ENCODE data around the gene IGF2. TPM values are rescaled to one million over a fixed set of nuclear protein-coding genes. Genes with fewer than 3 reads are reported as not detected.

IGF2 gene
- total and polyA plus RNA-seq, 2 donors (not counting 3 experiments of a cell fraction or from before 2014, with no cell fraction given) = 5.7 to 21.0 TPM

- Histone ChIP-seq H3K27me3 (ENCODE audit: control insufficient read depth in 2 of 2, insufficient read depth in 2 of 2, low read length in 2 of 2) (no peaks in the 10 kb centered on the region), H3K36me3 (ENCODE audit: control insufficient read depth in 2 of 2, extremely low read depth in 1 of 2, insufficient read depth in 2 of 2, low read length in 2 of 2) (no peaks in the 10 kb centered on the region), H3K4me2 (ENCODE audit: insufficient read depth, low read length) (no peak overlapping the region), H3K9me3 (replicated peaks; ENCODE audit: control insufficient read depth, insufficient read depth, low read length) (no peaks in the 10 kb centered on the region), H4K20me1 (replicated peaks; ENCODE audit: control insufficient read depth, extremely low read depth, insufficient read depth, low read length) (no peaks in the 10 kb centered on the region), H3K4me3 (replicated peaks in 1 of 3; ENCODE audit: insufficient read depth in 1 of 3, low read depth in 1 of 3, low read length in 3 of 3) (no peak overlapping the region), H3K9me1 (replicated peaks; ENCODE audit: control insufficient read depth, extremely low read depth, insufficient read depth, low read length) (no peaks in the 10 kb centered on the region), H2AFZ (ENCODE audit: low read depth, low read length) (no peak overlapping the region), H3K79me2 (ENCODE audit: control insufficient read depth, insufficient read depth, low read length) (no peaks in the 10 kb centered on the region), H3K27ac (ENCODE audit: insufficient read depth, low read depth, low read length) (no peak overlapping the region), H3K9ac (replicated peaks; ENCODE audit: extremely low read depth, insufficient read depth, low read length) (no peak overlapping the region), H3K4me1 (ENCODE audit: control insufficient read depth, extremely low read depth, insufficient read depth, low read length) (no peaks in the 10 kb centered on the region)
- ChIA-PET POLR2A (no interaction called here), CTCF (no interaction called here)
- TF ChIP-seq EZH2 (IDR thresholded peaks at IDR 0.05; ENCODE audit: borderline replicate concordance, low read depth, low read length, severe bottlenecking) = no peak
- TF ChIP-seq GATA2 (IDR thresholded peaks at IDR 0.05; ENCODE audit: insufficient read depth, insufficient read length, low read depth, low read length) = no peak
- no peak for TF ChIP-seq POLR2AphosphoS5 (IDR thresholded peaks at IDR 0.05; ENCODE audit: insufficient read depth, low read depth, low read length)
- no peak for TF ChIP-seq FOS (IDR thresholded peaks at IDR 0.05; ENCODE audit: borderline replicate concordance, insufficient read depth, low read length)
- TF ChIP-seq MYC (IDR thresholded peaks at IDR 0.05; ENCODE audit: low read depth, low read length) = no peak
- TF ChIP-seq, protein P1, sequence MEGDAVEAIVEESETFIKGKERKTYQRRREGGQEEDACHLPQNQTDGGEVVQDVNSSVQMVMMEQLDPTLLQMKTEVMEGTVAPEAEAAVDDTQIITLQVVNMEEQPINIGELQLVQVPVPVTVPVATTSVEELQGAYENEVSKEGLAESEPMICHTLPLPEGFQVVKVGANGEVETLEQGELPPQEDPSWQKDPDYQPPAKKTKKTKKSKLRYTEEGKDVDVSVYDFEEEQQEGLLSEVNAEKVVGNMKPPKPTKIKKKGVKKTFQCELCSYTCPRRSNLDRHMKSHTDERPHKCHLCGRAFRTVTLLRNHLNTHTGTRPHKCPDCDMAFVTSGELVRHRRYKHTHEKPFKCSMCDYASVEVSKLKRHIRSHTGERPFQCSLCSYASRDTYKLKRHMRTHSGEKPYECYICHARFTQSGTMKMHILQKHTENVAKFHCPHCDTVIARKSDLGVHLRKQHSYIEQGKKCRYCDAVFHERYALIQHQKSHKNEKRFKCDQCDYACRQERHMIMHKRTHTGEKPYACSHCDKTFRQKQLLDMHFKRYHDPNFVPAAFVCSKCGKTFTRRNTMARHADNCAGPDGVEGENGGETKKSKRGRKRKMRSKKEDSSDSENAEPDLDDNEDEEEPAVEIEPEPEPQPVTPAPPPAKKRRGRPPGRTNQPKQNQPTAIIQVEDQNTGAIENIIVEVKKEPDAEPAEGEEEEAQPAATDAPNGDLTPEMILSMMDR (IDR thresholded peaks at IDR 0.05; ENCODE audit: extremely low read depth in 1 of 2, insufficient read depth in 1 of 2, low read depth in 1 of 2, low read length in 2 of 2) = no peak
- TF ChIP-seq POLR2A (IDR thresholded peaks at IDR 0.05; ENCODE audit: low read depth, low read length) = no peak
- TF ChIP-seq, protein P2, sequence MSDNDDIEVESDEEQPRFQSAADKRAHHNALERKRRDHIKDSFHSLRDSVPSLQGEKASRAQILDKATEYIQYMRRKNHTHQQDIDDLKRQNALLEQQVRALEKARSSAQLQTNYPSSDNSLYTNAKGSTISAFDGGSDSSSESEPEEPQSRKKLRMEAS (IDR thresholded peaks at IDR 0.05; ENCODE audit: insufficient read depth, insufficient read length) = no peak
- TF ChIP-seq JUN (IDR thresholded peaks at IDR 0.05; ENCODE audit: borderline replicate concordance, insufficient read depth, insufficient read length, low read depth) = no peak
- DNase-seq (ENCODE audit: low read depth, low spot score) (no peak), FAIRE-seq (no peak)
- dilution Hi-C loops (cut with MboI; ENCODE audit: extremely low pct_ligation_motif_present, low sequenced_read_pairs) = no loop called here
- BruUV-seq (replicated peaks) = no TSS peak
- intact Hi-C loops (cut with micrococcal nuclease) = no loop called here
These were observed 52.7 kb downstream of the IGF2 start for GRCh38 chr11:2086239-2087040.
